HG02970 (cell line): ENCODE data around the gene MUC20.
"Not testable (repeated sequence)": the region's sequence is repeated elsewhere in the genome, so short reads cannot be mapped to it uniquely, and the experiment has no call there.

Source experiments
- ATAC-seq: cut with Tn5 transposase; IDR thresholded peaks from one replicate; pipeline ENCODE4 v1.9.1; 2021; ENCODE audit warnings: mild to moderate bottlenecking, moderate library complexity, moderate number of reproducible peaks; ENCODE audit not compliant: unreplicated experiment, low FRiP score

Gene MUC20

DNA sequence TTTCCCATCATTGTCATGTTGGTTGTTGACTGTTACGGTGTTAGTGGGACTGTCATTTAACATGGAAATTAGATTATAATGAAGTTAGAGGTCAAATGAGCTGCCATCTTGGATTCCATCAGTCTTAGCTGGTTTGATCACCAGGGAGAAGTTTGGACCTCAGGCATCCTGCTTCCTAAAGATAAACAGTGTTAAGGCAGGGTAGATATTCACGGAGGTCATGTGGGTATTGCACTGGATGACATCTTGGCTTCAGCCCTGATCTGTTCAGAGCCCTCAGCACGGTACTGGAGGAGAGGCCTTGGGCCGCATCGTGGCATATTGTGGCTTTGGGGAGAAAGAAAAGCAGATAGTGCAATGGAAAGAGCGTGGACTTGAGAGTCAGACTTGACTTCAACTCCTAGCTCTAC, 11.1 kb upstream of the MUC20 start:
- no peak for ATAC-seq

DNA sequence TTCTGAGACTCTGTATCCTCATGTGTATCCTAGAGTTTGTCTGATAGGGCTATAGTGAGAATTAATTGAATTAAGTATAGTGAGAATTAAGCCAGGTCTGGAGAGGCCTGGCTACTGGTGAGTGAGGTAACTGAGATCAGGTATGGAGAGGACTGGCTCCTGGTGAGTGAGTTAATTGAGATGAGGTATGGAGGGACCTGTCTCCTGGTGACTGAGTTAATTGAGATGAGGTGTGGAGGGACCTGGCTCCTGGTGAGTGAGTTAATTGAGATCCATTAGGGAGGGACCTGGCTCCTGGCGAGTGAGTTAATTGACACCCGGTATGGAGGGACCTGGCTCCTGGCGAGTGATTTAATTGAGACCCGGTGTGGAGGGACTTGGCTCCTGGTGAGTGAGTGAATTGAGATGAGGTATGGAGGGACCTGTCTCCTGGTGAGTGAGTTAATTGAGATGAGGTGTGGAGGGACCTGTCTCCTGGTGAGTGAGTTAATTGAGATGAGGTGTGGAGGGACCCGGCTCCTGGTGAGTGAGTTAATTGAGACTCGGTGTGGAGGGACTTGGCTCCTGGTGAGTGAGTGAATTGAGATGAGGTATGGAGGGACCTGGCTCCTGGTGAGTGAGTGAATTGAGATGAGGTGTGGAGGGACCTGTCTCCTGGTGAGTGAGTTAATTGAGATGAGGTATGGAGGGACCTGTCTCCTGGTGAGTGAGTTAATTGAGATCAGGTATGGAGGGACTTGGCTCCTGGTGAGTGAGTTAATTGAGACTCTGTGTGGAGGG, 10.5 kb upstream of the MUC20 start:
- ATAC-seq, result not testable (repeated sequence)

- not testable (repeated sequence) for ATAC-seq
Measured at GRCh38 chr3:195711091-195711812, 9.5 kb upstream of the MUC20 start.

DNA sequence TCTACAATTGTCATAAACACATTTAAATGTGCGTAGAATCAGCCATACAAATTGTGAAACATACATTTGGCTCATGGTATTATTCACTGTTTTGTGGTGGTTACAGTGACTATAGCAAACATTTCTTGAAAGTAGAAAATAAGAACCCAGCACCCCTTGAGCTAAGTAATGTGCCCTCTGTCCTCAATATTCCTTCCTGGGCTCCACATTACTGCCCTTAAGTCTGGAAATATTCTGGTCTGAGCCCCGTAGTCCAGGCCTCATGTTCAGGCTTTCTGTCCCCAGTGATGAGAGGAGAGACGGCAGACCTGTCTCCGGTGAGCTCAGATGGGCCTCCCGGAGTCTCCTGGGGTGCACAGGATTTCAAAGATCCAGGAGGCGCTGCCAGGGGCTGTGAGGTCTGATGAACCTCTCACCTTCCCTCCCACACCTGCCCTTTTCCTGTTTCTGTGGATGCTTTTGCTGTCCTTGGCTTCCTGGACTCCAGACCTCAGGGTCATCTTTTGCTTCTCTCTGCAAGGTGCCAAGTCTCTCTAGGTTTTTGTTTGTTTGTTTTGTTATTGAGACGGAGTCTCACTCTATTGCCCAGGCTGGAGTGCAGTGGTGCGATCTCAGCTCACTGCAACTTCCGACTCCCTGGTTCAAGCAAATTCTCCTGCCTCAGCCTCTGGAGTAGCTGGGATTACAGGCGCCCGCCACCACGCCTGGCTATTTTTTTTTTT, 8.8 kb upstream of the MUC20 start:
- ATAC-seq, result no peak

DNA sequence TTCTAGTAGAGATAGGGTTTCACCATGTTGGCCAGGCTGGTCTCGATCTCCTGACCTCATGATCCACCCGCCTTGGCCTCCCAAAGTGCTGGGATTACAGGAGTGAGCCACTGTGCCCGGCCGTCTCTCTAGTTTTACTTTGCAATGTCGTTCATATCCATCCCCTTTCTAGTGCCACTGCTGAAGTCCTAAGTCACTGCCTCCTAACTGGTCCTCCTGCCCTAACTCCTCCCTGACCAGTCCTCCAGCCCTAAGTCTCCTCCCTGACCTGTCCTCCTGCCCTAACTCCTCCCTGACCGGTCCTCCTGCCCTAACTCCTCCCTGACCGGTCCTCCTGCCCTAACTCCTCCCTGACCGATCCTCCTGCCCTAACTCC, 8.3 kb upstream of the MUC20 start:
- not testable (repeated sequence) for ATAC-seq

GRCh38 chr3:195713150-195713549, 7.6 kb upstream of the MUC20 start:
- not testable (repeated sequence) for ATAC-seq

DNA sequence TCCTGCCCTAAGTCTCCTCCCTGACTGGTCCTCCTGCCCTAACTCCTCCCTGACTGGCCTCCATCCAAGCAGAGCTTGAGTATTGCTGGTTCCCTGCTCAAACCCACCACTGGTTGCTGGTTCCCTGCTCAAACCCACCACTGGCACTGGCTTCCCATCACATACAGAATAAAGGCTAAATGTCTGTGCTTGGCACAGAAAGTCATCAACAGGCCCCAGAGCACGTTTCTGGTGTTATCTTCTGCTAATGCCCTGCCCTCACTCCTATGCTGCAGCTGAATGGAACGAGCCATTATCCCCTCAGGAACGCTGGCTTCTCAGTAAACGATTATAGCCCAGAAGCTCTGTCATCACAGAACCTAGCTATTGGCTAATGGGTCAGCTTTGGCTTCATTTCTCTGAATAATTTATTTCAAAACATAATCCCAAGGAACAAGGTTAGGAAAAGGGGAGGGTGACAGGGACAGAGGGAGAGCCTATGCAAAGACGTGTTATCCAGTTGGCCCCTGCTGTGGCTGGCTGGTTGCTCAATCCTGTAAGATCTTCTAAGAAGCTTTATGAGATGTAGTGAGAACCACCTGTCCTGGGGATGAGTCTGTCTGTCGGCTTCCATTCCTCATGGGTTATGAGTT, 6.3 kb upstream of the MUC20 start:
- ATAC-seq, result no peak

DNA sequence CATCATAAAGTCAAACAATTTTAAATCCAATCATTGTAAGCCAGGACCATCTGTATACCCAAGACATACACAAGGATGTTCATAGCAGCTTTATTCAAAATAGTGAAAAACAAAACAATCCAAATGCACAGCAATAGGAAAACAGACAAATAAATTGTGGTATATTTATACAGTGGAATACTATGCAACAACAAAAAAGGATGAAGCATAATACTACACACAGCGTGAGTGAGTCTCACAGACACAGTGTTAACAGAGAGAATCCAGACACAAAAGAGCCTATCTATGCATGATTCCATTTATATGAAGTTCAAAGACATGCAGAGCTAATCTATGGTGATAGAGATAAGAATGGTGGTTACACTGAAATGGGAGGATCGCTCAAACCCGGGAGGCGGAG, 5.6 kb upstream of the MUC20 start:
- no peak for ATAC-seq

DNA sequence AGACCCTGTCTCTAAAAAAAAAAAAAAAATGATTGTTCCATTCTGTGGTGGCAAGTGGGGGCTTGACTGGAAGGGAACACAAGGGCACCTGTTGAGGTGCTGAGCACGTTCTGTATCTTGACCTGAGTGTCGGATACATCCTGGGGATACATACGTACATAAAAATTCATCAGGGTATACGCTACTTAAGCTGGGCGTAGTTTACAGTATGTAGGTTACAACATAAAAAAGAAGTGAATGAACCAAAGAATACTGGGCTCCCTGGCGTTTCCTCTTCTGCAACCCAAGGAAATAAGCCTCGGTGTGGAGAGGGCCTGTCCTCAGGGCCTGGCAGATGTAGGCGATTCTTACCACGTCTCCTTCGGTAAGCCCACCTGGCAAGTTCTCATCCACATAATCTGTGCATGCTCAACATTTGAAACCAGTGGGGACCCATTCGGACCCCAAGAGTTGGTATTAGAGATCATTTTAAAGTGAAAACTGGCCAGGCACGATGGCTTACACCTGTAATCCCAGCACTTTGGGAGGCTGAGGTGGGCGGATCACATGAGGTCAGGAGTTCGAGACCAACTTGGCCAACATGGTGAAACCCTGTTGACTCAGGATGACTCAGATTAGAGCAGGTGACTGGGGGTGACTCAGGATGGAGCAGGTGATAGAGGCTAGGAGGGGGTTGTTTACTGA, 5.1 kb upstream of the MUC20 start:
- no peak for ATAC-seq

DNA sequence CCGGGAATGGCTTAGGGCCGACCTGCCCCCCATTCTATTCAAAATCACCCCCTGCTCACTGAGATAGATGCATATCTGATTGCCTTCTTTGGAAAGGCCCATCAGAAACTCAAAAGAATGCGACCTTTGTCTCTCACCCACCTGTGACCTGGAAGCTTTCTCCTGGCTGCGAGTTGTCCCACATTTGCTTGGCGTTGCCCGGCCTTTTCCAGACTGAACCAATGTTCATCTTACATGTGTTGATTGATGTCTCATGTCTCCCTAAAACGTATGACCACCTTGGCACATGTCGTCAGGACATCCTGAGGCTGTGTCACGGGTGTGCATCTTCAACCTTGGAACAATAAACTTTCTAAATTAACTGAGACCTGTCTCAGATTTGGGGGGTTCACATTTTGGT, 3.4 kb upstream of the MUC20 start:
- ATAC-seq, result no peak

GRCh38 chr3:195717852-195718476, 2.8 kb upstream of the MUC20 start:
- no peak for ATAC-seq

- ATAC-seq, result no peak
Measured at GRCh38 chr3:195718477-195718984, 2.2 kb upstream of the MUC20 start.

GRCh38 chr3:195719514-195720254, 1.1 kb upstream of the MUC20 start:
- not testable (repeated sequence) for ATAC-seq

DNA sequence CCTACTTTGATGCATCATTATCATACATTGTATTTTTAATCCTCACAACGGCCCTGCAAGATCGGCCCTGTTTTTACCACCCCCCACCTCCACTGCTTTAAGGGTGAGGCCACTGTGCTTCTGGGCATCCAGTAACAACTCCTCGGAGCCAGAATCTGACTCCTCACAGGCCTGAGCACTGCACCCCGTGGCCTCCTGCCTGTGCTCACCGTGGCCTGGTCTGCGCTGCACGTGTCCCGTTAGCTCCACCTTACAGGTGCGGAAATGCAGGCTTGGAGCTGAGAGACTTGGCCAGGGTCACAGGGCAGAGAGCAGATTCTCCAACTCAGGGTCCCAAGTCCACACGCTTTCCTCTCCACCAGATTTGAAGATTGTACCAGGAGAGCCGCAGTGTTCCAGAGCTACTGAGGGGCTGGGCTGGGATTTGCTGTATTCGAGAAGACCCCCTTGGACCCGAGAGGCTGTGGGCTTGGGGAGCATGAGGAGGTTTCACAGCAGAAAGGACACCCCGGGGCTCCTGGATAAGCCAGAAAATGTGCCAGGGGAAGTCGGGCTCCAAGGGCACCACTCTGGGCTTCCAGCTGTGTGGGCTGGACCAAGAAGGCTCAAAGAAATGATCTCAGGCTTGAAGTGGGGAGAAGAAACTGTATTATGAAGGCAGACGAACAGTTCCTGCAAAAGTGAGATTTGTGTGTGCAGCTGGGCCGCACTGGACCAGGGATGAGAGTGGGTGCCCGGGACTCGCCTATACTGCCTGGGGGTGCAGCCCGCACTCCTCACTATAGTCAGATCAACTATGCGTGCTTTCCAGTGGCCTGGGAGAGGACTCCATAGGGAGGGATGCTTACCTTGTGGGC, 1.6 kb downstream of the MUC20 start:
- ATAC-seq, result not testable (repeated sequence)

DNA sequence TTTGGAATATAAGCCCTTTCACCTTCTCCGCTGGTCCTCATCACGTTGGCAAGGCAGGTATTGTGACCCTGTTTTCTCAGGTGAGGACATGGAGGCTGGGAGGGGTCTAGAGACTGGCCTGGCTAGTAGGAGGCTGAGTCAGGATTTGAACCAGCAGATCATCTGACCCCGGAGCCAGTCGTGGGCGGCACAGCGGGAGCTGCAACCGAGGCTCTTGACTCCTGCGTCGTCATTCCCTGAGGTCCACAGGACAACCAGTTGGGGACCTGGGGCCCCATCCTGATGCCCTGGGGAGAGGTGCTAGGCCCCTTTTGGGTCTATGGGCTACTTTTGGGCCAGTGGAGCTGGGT, 2.2 kb downstream of the MUC20 start:
- not testable (repeated sequence) for ATAC-seq

DNA sequence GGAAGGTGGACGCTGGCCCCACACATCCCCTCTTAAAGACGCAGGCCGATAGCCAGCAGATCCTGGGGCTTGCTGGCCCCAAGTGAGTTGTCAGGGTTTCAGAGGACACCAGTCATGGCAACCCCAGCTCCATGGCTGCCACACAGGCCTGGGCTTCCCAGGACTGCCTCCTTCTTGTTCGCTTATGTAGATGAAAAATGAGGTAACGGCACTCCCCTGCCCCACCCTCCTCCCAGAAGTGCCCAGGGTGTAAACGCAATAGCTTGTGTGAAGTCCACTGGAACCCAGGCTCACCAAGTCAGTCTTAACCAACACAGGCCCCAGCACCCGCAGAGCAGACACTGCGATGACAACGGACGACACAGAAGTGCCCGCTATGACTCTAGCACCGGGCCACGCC, 3.6 kb downstream of the MUC20 start:
- not testable (repeated sequence) for ATAC-seq

- ATAC-seq, result not testable (repeated sequence)
Measured at GRCh38 chr3:195725916-195726740, 5.3 kb downstream of the MUC20 start.
